ENCODE measurements around the gene FNTB. TPM values are rescaled to one million over a fixed set of nuclear protein-coding genes. Genes with fewer than 3 reads are reported as not detected.

FNTB gene
- total and polyA plus RNA-seq, 2 of the 8 experiments (the other 6 are each of a cell fraction or from before 2014, with no cell fraction given): 16.0 to 20.7 TPM

- TF ChIP-seq SIRT6 (IDR thresholded peaks at IDR 0.05; ENCODE audit: low read length): no peak
- TF ChIP-seq CEBPB (IDR thresholded peaks at IDR 0.05; ENCODE audit: low read depth, low read length): no peak
- TF ChIP-seq EGR1 (IDR thresholded peaks at IDR 0.05; ENCODE audit: borderline replicate concordance, low read depth, low read length): no peak
- Histone ChIP-seq H4K91ac (replicated peaks; ENCODE audit: insufficient read length, low read length) (no peak overlapping the region), H3K79me1 (ENCODE audit: low read depth, low read length) (no peaks in the 10 kb centered on the region; the same call in 1 of the 2 replicates), H3K14ac (ENCODE audit: insufficient read length) (no peak overlapping the region), H2AK5ac (ENCODE audit: low read depth, low read length) (no peak overlapping the region), H3K36me3 (ENCODE audit: control insufficient read depth in 2 of 4, insufficient read depth in 4 of 4, low read length in 3 of 4) (no peaks in the 10 kb centered on the region), H3K79me2 (ENCODE audit: control insufficient read depth in 1 of 2, insufficient read depth in 2 of 2, low read length in 2 of 2) (peaks cover 0 to 2% of the 10 kb centered on the region in 2 experiments; a peak in 1 of 4 replicates), H3K9me3 (ENCODE audit: insufficient read depth in 2 of 2, low read depth in 1 of 2, low read length in 1 of 2) (no peaks in the 10 kb centered on the region), H4K5ac (ENCODE audit: insufficient read length, low read depth, low read length) (no peak overlapping the region), H2BK12ac (ENCODE audit: low read depth, low read length) (no peak overlapping the region), H3K27ac (ENCODE audit: low read depth, low read length) (no peak overlapping the region), H3K9ac (replicated peaks in 1 of 4; ENCODE audit: extremely low read depth in 1 of 4, low read depth in 3 of 4, low read length in 3 of 4) (no peak overlapping the region), H3K27me3 (replicated peaks in 1 of 4; ENCODE audit: control insufficient read depth in 3 of 4, extremely low read depth in 1 of 4, insufficient read depth in 3 of 4, low read length in 3 of 4) (no peaks in the 10 kb centered on the region), H3K4me1 (replicated peaks in 1 of 4; ENCODE audit: control insufficient read depth in 3 of 4, insufficient read depth in 4 of 4, low read length in 3 of 4) (peaks cover 0 to 1% (median 0%) of the 10 kb centered on the region in 4 experiments; a peak in 1 of 7 replicates), H2BK120ac (replicated peaks; ENCODE audit: low read depth, low read length) (no peak overlapping the region), H2BK20ac (ENCODE audit: low read length) (no peak overlapping the region), H3K18ac (ENCODE audit: extremely low read depth, low read length) (no peak overlapping the region), H3K23ac (ENCODE audit: insufficient read length) (no peak overlapping the region), H3K4me3 (ENCODE audit: extremely low read depth in 1 of 4, insufficient read depth in 2 of 4, low read depth in 3 of 4, low read length in 4 of 4) (no peak overlapping the region), H3K56ac (replicated peaks; ENCODE audit: insufficient read length, low read depth, low read length) (no peak overlapping the region), H3K23me2 (ENCODE audit: low read depth, low read length) (no peaks in the 10 kb centered on the region), H3K4ac (replicated peaks; ENCODE audit: insufficient read length, low read depth, low read length) (no peak overlapping the region), H2BK15ac (ENCODE audit: low read length) (no peak overlapping the region), H3K4me2 (ENCODE audit: insufficient read depth in 1 of 2, low read depth in 2 of 2, low read length in 2 of 2) (no peak overlapping the region), H4K20me1 (replicated peaks in 1 of 2; ENCODE audit: control insufficient read depth in 1 of 2, insufficient read depth in 2 of 2, low read length in 2 of 2) (no peaks in the 10 kb centered on the region), H2AFZ (ENCODE audit: low read length) (no peak overlapping the region), H2BK5ac (ENCODE audit: low read depth, low read length) (no peak overlapping the region), H4K8ac (ENCODE audit: extremely low read depth, insufficient read depth, low read length) (no peak overlapping the region)
- CTCF ChIA-PET (ENCODE audit: partially characterized antibody): interaction anchor here (0.6 to 4.9 kb wide), 4 partner anchors 12 to 191 kb away, joined by 3 to 21 read pairs (median 4); partner anchors contain the start of gene FNTB
- POLR2A ChIA-PET (ENCODE audit: partially characterized antibody): interaction anchor here (0.8 to 2.5 kb wide), 3 partner anchors 9 to 12 kb away, joined by 3 to 7 read pairs (median 4); partner anchors contain the start of gene FNTB
- FAIRE-seq (no peak), DNase-seq (ENCODE audit: low read depth in 1 of 2, low spot score in 2 of 2) (no peak)
Observed at GRCh38 chr14:64998455-64998931, 11.8 kb downstream of the FNTB start.
